NCI-H2227 (cell line): ENCODE measurements around the gene SCT.

Experiments
- DNase-seq: peaks from one replicate; lab custom pipeline; 2025; ENCODE audit not compliant: unreplicated experiment; lab: John Stamatoyannopoulos, UW

The SCT gene

DNA sequence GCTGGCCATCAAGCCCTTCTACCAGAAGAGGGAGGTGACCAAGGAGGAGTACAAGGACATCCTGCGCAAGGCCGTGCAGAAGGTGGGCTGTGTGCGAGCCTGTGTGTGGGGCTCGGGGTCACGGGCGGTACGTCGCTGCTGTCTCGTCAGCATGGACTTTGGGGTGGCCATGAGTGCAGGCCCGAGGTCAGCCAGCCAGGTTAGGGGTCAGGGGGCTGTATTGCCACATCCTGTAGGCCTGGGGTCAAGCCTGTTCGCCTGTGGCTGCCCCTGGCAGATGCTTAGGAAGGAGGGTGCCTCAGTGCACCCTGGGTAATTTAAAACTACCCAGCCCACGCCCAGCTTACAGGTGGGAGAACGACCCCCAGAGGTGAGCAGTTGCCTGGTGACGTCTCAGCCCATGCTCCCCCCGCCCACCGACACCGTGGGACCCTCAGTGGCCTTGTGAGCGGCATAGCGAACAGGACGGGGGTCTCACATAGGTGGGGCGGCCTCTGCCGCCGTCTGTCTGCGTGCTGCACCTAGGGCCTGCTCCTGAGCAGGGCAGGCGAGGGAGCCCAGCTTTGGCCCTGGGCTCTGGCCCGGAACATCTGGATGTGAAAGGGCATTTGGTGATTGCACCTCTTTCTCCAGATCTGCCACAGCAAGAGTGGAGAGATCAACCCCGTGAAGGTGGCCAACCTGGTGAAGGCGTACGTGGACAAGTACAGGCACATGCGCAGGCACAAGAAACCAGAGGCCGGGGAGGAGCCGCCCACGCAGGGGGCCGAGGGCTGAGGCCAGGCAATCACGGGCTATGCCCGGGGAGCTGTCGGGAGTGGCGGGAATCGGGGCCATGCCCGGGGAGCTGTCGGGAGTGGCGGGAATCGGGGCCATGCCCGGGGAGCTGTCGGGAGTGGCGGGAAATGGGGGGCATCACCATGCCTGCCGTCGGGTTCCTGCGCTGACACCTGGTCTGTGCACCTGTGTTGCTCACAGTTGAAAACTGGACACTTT lies 15.7 kb downstream of the SCT start:
- no peak for DNase-seq

GRCh38 chr11:610146-610801 lies 16.7 kb downstream of the SCT start:
- no peak for DNase-seq

- DNase-seq, result no peak
These were observed 17.6 kb downstream of the SCT start for GRCh38 chr11:609341-609811.

- DNase-seq, result no peak
These were observed 18.2 kb downstream of the SCT start for GRCh38 chr11:608791-609251.

DNA sequence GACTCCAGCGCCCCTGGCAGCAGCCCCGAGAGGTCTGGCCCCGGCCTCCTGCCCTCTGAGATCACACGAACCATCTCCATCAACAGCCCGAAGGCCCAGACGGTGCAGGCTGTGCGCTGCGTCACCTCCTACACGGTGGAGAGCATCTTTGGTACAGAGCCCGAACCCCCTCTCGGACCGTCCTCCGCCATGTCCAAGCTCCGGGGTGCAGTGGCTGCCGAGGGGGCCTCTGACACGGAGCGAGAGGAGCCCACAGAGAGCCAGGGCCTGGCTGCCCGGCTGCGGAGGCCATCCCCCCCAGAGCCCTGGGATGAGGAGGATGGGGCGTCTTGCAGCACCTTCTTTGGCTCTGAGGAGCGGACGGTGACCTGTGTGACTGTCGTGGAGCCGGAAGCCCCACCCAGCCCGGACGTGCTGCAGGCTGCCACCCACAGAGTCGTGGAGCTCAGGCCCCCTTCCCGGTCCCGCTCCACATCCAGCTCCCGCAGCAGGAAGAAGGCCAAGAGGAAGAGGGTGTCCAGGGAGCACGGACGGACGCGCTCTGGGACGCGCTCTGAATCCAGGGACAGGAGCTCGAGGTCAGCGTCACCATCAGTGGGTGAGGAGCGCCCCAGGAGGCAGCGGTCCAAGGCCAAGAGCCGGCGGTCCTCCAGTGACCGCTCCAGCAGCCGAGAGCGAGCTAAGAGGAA lies 18.9 kb downstream of the SCT start:
- no peak for DNase-seq

GRCh38 chr11:607020-607780 lies 19.8 kb downstream of the SCT start:
- DNase-seq, result no peak

GRCh38 chr11:606245-606644 lies 20.7 kb downstream of the SCT start:
- no peak for DNase-seq

DNA sequence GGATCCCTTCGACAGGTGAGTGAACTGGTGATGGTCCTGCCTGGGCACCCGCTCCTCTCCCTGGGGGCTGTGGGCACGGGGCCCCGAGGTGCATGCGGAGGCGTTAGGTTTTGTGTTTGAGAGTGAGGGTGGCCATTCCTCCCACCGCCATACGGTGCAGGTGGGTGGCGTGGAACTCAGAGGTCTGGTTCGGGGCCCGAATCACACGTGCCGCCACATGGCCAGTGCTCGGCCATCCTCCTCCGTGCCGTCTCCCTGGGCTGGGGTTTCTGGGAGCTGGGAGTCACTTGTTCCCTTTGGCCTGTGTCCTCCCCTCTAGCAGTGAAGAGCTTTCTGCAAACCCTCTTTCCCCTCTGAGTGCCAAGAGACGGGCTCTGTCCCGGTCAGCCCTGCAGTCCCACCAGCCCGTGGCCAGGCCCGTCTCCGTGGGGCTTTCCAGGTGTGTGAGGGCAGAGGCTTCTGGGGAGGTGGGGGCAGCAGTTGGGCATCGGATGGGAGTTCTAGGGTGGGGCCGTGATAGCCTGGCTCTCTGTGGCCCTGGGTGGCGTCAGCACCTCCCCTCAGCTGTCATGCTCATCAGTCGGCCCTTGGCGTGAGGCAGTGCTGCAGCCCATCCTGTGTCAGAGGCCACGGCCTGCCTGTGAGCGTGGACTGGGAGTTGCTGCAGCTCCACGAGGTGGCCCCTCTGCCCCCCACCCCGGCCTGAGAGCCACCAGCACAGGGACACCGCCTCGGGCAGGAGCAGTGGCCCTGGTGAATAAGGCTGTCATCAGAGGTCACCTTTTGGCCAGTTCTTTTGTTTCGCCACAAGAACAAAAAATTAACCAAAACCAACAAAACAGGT lies 21.5 kb downstream of the SCT start:
- DNase-seq, result no peak

DNA sequence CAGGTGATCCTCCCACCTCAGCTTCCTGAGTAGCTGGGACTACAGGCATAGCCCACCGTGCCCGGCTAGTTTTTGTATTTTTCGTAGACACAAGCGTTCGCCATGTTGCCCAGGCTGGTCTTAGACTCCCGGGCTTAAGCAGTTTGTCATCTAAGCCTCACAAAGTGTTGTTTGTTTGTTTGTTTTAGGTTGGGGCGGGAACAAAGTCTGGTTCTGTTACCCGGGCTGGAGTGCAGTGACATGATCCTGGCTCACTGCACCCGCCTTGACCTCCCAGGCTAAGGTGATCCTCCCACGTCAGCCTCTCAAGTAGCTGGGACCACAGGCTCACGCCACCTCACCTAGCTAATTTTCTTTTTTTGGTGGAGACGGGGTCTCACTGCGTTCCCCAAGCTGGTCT lies 23.8 kb downstream of the SCT start:
- DNase-seq, result no peak

DNA sequence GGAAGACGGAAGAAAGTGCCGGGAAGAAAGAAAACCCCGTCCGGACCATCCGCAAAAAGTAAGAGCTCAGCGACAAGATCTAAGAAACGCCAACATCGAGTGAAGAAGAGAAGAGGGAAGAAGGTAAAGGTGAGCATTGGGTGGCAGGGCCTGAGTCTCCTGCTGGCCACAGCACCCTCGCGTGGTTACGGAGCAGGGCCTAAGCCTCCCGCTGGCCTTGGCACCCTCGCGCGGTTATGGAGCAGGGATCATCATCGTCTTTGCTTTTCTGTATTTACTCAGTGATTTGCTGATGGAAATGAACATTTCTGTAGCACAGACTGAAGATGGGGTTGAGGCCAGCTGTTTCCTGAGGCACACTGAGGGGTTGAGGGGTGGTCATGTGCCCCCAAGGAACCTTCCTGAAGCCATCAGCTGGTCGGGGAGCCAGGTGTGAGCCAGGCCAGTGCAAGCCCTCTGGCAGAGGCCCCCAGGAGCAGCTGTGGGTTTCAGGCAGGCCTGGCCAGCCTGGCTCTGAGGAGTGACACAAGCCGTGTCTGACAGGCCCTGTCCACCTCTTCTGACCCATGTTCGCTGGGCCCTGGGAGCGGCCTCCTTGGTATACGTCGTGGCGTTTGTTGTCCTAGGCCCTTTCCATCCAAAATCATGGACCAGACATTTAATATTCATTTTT lies 25.3 kb downstream of the SCT start:
- DNase-seq, result no peak

DNA sequence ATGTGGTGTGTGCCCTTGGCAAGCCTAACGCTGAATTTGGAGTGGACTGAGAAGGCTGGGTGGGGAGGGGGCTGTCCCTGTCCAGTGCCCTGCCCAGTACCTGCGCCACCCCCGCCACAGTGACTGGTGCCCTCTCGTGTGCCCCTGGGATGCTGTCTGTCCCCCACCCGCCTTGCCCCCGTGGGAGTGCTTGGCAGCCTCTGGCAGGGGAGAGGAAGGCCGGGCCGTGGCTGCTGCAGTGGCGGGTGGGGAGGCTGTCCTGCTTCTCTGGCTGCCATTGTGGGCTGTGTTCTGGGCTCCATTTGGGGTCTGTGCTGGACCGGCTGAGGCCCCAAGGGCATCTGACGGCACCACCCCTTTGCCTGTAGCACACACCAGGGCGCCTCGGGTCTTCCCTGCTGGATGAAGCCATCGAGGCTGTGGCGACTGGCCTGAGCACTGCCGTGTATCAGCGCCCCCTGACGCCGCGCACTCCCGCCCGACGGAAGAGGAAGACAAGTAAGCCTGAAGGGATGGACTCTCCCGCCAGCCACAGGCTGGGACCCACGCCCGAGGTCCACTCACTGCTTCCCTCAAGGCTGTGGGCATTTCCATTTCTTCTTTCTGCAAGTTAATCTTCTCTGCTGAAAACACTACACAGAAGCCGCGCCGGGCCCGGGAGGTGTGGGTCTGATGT lies 28.8 kb downstream of the SCT start:
- no peak for DNase-seq

DNA sequence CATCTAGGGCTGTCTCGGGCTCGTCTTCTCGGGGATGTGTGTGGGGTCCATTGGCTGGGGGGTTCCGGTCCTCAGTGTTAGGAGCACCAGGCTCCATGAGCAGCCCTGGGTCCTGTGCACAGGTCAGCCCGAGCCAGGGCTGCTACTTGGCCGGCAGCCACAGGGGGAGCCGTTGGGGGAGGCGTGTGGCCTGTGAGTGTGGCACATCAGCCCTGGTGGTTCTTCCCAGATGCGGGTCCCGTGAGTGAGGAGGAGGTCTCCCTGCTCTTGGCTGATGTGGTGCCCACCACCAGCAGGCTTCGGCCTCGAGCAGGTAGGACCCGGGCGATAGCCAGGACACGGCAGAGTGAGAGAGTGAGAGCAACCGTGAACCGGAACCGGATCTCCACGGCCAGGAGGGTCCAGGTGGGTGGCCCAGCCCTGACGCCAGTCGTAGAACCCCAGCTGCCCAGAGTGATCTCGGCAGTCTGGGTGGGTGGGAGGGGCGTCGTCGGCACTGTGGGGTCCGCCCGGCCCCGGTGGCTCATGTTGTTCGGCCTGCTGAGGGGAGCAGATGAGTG lies 29.7 kb downstream of the SCT start:
- no peak for DNase-seq

GRCh38 chr11:596374-596773 lies 30.6 kb downstream of the SCT start:
- DNase-seq, result no peak

- no peak for DNase-seq
These were observed 31.6 kb downstream of the SCT start for GRCh38 chr11:595400-595799.

GRCh38 chr11:593347-593746 lies 33.6 kb downstream of the SCT start:
- DNase-seq, result no peak

GRCh38 chr11:592918-593317 lies 34.1 kb downstream of the SCT start:
- no peak for DNase-seq

DNA sequence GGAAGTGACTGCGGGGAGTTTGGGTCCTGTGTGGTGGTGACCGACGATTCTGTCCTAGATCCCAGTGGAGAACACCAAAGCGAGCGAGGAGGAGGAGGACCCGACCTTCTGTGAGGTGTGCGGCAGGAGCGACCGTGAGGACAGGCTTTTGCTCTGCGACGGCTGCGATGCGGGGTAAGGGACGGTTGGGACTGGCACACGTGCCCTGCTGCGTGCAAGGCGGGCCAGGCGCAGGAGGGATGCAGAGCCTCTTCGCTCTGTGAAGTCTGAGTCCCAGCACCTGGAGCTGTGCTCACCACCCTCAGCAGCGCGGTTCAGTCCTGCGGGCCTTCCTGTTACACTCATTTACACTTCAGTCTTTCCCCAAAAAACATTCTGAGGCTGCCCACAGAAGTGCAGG lies 34.5 kb downstream of the SCT start:
- DNase-seq, result no peak

- no peak for DNase-seq
These were observed 36.0 kb downstream of the SCT start for GRCh38 chr11:590997-591396.
